Fibroblast of villous mesenchyme (primary cell): ENCODE results near the gene TLE5. TPM values are rescaled to one million over a fixed set of nuclear protein-coding genes. Genes with fewer than 3 reads are reported as not detected.

ENCODE experiments used
- DNase-seq: peaks from one replicate; pipeline ENCODE4 v3.0.0-alpha.2; 2010; ENCODE audit warnings: low read depth
- H3K4me3 ChIP-seq: 2 replicates; pipeline ENCODE4 v1.5.1; 2011; ENCODE audit warnings: low read depth, mild to moderate bottlenecking, low read length
- total RNA-seq: library from RNA; depleted of rRNA; stranded (reverse); fragments of >200 nt; gene quantifications from 2 replicates; pipeline ENCODE4 v1.2.3, GENCODE V29; 2012
- TF ChIP-seq, protein P1 (sequence below): IDR thresholded peaks from 2 replicates; pipeline ENCODE4 v1.5.1; 2012; ENCODE audit warnings: low read depth, mild to moderate bottlenecking, low read length; ENCODE audit not compliant: insufficient read depth

The TLE5 gene
- total RNA-seq, 1 donor = 289 TPM

DNA sequence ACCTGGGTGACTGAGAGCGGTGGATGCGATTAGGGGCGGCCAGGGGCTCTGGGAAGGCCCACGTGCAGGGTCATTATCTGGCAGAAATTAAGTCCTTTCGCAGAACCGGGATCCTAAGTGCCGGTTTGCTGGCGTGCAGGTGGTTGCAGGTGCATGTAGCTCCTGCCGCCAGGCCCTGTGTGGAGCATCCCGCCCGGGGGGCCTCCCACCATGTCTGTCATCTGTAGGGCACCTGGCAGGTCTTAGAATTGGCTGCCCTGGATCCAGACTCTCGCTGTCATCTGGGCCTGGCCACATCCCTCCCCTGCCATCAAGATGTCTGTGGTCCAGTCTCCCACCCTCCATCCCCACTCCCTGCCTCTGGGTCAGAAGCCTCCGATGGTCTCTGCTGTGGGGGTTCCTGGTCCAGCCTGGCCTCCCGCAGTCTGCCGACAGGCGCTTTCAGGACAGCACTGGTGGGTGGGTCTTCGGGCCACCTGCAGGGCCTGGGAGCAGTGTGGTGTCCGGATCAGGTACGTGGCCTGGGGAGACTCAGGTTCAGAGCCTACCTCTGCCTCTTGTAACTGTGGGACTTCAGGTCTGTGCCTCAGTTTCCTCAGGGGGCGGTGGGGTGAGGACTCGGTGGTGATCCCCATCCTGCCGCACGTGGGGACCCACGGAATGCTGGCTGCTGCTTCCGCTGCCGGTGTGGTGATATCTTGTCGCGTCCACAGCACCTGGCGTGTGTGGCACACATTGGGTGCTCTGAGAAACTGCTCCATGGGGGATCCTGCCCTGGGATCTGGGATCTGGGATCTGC is 37.3 kb upstream of the TLE5 start:
- TF ChIP-seq, protein P1, sequence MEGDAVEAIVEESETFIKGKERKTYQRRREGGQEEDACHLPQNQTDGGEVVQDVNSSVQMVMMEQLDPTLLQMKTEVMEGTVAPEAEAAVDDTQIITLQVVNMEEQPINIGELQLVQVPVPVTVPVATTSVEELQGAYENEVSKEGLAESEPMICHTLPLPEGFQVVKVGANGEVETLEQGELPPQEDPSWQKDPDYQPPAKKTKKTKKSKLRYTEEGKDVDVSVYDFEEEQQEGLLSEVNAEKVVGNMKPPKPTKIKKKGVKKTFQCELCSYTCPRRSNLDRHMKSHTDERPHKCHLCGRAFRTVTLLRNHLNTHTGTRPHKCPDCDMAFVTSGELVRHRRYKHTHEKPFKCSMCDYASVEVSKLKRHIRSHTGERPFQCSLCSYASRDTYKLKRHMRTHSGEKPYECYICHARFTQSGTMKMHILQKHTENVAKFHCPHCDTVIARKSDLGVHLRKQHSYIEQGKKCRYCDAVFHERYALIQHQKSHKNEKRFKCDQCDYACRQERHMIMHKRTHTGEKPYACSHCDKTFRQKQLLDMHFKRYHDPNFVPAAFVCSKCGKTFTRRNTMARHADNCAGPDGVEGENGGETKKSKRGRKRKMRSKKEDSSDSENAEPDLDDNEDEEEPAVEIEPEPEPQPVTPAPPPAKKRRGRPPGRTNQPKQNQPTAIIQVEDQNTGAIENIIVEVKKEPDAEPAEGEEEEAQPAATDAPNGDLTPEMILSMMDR = no peak
- no peak for DNase-seq
- peak overlapping the region; percentile 51 for H3K4me3 ChIP-seq

DNA sequence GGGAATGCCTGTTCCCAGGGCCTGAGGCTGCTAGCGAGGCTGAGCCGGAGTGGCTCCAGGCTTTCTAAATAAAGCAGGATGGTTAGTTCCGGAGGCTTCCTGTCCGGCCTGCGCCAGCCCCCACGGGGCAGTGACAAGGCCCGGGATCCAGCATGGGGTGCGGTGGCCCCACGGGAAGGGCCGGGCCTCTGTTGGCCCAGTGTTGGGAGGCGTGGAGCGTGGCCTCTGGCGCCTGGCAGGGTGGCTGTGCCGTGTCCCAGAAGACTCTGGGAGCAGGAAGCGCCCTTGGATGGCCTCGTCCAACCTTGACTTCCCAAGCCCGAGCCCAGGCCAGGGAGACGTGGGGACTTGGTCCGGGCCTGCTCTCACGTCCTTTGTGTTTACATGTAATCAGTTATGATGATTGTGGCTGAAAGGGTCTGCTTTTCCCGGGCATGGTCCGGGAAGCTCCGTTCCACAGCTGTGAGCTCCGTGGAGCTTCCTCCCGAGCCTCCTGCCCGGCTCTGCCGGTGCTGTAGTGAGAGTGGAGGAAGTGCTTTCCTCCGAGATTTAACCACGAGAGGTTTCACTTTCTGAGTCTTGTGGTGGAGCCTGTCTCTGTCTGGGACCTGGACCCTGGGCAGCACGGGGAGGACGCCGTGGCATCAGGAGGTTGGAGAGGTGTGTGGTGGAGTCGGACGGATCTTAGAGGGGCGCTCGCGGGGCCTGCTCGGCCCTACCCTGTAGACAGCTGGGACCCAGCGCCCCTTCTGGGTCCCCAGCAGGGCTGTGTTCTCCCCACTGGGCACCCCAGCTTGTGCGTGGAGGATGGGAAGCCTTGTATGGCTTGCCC is 36.4 kb upstream of the TLE5 start:
- TF ChIP-seq, protein P1 = no peak
- peak; percentile 50 for DNase-seq
- H3K4me3 ChIP-seq = peak overlapping the region; percentile 51

DNA sequence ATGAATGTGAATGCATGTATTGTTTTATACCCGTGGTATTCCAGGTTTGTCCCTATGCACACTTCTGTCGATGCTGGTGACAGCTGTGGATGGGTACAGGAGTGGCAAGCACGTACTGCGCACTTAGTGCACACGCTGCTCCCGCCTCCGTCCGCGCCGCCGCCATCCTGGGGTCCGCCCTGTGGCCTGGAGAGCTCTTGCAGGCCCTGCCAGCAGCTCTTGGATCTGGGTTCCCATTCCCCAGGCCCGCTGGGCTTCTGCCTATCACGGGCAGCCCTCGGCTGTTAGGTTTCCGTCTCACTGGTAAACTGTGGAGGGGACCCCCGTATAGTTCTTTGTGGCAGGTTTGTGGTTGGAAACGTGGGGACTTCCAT is 35.8 kb upstream of the TLE5 start:
- H3K4me3 ChIP-seq = peak overlapping the region; percentile 51
- DNase-seq = peak; percentile 31

DNA sequence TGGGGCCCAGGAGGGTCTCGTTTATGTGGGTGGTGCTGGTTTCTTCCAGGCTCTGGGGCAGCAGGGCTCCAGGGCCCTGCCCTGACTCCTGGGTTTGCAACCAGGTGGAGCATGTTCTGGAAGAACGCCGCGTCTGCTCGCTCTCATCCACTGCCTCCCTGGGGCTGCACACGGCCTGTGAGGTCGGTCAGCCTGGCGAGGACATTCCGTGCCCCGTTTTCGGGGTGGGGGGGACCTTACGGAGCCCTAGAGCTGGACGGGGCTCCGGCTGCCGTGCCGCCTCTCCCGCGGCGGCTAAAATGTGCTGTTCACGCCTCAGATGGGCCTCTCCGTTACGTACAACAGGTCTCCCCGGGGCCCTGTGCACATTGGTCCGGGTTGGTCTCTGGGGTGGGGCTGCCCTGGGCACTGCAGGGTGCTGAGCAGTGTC is 35.2 kb upstream of the TLE5 start:
- TF ChIP-seq, protein P1 = no peak
- peak overlapping the region; percentile 51 for H3K4me3 ChIP-seq
- no peak for DNase-seq

More for the DNA sequence above, 35.8 kb upstream of the TLE5 start:
- TF ChIP-seq, protein P1 = no peak

DNA sequence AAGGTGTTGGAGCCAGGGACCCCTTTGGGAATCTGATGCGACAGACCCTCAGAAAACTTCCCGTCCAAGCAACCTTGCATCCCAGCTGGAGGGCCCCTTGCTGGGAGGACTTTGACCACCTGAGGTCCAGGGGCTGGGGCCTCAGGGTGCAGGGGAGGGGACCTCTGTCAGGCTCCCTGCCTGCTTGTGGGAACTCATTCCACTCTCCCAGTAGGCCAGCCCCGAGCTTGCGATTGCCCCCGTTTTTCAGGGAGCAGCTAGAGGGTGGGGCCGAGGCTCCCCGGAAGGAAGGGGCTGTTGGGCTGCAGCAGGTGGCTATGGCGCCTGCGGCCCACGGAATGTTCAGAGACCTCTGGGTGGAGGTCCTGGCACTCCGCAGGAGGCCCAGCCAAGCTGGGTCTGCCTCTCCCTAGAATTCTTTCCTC is 34.6 kb upstream of the TLE5 start:
- peak overlapping the region; percentile 93 for H3K4me3 ChIP-seq
- DNase-seq = no peak
- TF ChIP-seq, protein P1 = no peak

DNA sequence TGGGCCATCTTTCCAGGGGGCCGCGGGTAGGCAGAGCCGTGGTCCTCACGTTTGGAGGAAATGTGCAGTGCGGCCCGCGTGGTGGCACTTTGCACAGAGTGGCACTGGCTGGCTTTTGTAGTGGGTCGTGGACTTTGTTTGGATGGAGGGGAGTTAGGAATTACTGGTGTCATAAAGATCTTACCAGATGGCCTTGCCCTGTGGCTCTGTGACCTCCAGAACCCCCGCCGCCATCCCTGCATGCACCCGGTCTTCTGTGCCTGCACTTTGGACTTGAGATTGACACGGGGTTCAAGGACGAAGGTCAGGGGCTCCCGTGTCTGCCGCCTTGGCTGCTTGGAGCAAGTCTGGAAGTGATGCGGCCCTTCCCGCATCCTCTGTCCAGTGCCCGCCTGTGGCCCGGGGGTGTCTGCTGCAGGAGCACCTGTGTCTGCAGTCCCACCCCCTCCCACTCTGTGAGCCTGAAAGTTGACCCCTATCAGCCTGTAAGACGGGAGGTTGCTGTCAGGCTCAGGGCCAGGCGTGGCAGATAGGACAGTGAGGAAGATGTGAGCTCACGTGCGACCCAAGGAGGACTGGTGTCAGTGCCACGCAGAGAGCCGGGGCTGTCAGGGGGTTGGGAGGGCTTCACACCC is 34.1 kb upstream of the TLE5 start:
- peak overlapping the region; percentile 93 for H3K4me3 ChIP-seq
- TF ChIP-seq, protein P1 = no peak
- DNase-seq = no peak
